HG03066 (cell line): Measurements from ENCODE around the gene NCOA4.
"Not testable (repeated sequence)": the region's sequence is repeated elsewhere in the genome, so short reads cannot be mapped to it uniquely, and the experiment has no call there.

Source experiments
- ATAC-seq: cut with Tn5 transposase; IDR thresholded peaks from one replicate; pipeline ENCODE4 v1.9.1; 2021; ENCODE audit warnings: low read depth; ENCODE audit not compliant: unreplicated experiment

NCOA4 gene

DNA sequence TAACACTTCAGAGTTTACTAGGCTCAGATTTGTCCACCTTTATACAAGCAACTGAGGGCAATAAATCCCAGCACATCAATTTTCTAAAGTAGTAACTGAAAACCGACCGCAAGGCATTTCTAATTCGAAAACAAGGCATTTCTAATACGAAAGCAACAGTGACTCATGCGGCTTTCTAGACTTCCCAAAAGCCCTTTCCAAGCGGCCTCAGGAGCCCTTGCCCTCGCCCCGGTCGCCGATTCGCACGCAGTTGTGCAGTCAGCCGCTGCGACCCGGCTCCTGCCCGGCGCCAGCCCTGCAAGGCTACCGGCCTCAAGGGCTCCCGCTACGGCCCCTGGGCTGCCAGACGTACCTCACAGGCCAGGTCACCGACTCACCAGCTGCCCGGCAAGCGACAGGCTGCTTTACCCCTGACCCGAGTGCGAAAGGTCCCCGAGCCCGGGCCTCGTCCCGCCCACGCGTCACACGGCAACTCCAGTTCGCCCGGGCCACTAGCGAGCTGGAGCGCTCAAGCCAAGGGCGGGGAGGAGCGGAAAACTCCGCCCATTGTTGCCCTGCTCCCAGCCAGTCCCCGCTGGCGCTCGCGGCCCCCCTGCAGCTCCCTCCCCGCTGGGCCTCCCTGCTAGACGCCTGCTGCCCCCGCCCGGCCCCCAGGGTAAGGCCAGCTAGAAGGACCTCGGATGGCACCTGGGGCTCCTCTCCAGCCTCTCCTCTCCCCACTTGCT, 7.3 kb downstream of the NCOA4 start:
- ATAC-seq, result peak; percentile 92

DNA sequence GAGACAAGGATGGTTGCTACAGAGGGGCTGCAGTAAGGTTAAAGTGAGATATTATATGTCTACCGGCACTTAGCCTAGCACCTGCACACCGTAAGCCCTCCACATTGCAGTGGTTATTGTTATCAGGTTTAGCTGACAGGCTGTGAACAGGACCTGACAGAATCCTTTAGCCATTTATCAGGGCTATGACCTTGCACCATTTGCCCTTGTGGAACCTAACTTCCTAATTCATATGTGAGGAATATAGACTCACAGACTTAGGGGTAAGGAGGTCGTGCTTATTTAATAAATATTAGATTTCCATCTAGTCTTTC, 10.1 kb downstream of the NCOA4 start:
- no peak for ATAC-seq

DNA sequence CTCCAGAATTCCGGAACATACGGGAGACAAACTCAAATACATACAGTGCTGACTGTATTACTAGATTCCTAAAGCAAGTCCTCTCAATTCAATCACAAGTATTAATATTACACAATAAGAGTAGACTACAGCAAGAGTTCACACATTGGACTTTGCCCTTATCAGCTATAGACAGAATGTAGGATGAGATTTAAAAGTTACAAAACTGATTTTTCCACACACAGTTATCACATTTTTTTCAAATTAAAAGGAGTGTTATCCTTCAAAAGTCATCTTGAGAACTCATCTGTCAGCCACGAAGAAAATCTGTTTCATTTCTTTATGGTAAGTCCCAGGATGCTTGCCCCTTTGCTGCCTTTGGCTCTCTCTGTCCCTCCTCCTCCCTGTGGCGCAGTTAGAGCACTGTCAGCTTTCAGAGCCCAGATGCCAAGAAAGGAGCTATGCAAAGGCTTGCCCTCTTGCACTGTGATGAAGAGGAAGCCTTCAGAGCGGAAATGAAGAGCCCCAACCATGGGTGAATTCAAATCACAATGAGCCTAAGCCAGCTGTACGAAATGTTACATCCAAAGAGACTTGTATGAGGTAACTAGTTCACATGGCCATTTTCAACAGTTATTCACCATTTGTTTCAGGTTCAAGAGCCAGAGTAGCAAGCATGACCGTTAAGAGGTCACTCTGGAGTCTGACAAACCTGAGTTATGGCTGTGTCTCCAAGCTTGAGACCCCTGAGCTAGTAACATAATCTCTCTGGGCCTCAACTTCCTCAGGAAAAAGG, 10.7 kb downstream of the NCOA4 start:
- ATAC-seq, result no peak

DNA sequence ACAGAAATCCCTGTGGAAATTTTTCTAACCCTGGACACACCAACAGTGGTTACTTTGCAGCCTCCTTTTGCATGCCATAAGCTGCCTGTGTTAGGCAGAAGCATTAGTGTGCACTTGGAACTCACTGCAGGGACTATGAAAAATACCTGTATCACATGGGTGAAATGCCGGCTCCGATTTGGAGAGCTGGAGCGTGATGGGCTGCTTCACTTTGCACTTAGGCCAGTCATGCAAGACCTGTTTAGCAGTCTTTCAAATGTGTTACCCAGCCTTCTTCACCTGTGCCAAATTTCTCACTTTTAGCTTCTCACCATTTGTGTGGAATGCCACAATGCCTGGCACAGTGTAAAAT, 11.3 kb downstream of the NCOA4 start:
- no peak for ATAC-seq

DNA sequence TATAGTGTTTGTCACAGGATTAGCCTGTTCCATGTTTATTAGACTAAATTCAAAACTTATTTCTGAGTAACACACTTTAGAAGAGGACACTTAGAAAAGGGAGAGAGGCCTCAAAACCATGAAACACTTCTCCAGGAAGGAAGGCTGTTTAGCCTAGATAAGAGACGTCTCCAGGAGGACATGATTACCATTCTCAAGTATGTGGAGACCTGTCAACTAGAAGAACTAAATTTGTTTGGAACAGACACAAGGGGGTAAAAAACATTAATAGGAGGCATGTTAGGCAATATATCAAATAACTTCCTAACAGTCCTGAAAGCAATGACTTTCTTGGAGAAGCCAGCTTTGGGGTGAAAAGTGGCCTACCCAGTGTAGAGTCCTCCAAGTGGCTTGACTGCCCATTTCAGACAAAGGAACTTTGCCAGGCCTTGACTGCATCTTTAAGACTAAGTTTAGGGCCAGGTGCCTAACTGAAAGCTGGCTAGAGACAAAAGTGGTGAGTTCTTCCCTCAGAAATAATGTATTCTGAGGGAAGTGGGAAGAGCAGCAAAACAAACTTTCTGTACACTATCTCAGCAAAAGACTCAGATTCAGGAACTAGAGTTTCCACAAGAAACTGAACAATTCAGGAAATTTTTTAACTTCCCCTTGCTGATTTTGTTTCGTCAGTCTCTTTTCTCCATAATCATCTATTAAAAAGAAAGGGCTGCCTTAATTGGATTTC, 11.8 kb downstream of the NCOA4 start:
- no peak for ATAC-seq

DNA sequence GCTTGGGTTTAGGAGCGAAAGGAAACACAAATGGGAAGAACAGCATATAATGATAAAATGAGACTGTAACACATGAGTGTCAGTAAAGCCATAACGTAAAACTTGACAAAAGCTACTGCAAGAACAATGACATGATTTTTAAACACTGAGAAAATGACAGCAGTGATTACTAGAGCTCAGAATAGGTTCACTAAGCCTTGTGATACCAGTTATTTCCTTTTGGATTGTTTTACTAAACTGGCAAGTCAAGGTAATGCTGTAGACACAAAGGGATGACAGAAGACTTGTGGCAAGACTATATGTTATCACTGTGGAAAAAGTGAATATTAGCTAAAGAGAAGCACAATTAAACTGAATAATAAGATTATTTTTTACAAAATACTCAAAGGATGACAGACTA, 12.7 kb downstream of the NCOA4 start:
- ATAC-seq, result no peak

DNA sequence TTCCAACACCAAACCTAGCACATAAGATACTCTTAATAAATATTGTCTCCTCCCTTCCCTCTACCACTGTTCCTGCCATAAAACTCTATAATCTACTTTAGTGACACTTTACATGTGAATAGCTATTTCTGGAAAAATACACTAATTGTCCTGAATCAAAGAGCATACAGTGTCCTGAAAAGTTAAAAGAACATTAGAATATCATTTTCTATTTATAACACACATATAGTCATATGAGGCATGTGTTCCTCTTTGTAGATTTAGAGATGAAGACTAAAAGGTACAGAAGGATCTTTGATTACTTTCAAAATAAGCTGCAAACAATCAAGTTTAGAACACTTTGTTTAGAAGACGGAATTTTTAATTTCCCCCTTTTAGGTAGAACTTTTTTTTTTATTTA, 13.6 kb downstream of the NCOA4 start:
- ATAC-seq, result no peak

DNA sequence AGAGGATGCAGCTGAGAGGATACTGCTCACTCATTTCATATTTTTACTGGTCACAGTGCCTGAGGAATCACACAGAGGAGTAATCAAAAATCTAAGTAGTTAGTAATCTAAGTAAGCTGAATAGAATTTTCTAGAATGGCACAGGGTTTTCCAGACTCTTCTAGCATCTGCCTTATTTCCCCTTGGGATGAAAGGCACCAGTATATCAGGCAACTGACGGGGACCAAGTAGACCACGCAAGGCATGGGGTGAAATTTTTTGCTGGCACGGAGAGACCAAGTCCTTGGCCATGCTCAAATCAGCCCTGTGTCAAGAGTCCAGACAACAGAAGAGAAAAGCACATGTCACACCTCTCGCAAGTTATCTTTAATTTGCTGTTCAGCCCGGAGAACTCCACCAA, 14.2 kb downstream of the NCOA4 start:
- ATAC-seq, result no peak

DNA sequence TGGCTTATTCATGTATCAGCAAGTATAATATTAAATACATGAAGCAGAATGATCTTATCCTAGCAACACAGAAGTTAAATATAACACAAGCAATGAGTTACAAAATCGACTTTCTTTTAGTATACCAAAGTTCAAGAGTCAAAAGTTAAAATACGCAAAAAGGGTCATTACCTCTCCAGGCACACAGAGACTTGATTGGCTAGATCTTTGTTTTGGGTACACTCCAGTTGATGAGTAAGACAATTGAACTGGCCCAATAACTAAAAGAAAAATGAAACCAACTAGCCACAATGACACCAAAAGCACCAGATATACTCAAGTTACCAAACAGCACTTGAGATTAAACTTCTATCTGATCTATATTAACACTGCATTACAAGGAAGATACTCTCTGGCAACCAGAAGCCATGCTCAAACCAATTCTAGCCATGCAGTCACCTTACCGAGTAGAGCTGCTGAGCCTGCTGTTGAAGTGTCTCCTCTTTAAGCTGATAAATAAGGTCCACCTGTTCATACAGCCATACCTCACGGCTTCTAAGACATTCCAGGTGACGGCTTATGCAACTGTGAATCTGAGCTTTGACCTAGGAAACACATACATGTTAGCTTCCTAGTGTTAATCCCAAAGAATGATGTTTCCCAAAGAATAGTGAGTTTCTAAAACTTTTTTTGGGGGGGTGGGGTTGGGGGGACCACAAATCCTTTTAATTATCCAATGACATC, 15.6 kb downstream of the NCOA4 start:
- no peak for ATAC-seq

DNA sequence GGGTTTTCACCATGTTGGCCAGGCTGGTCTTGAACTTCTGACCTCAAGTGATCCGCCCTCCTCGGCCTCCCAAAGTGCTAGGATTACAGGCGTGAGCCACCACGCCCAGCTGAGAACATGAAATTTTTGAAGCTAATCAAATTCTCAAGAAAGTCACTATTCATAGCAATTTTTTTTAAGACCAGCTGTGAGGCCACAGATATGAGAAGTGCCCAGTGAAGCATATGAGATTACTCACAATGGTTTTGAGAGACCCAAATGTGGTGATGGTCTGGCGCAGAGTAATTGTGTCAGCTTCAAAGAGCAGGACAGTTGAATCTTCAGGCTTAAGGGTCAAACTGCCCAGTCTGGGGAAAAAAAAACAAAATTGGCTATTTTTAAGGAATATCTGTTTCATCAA, 16.2 kb downstream of the NCOA4 start:
- ATAC-seq, result no peak

DNA sequence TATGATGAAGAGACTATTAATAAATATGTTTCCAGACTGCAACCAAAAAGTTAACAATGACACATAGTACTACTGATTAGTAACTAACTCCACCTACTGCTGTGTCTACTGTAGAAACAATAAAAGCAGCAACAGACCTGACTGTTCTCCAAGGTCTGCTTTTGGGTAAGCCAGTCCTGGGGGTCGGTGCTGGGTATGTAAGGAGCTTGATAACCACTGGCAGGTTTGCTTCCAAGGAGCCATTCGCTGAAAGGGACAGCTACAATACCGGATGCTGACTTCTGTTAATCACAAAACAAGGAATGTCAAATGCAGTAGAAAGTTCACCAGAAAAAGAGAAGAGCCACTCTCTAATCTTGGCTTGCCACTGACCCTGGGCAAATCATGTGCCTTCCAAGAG, 17.7 kb downstream of the NCOA4 start:
- no peak for ATAC-seq

DNA sequence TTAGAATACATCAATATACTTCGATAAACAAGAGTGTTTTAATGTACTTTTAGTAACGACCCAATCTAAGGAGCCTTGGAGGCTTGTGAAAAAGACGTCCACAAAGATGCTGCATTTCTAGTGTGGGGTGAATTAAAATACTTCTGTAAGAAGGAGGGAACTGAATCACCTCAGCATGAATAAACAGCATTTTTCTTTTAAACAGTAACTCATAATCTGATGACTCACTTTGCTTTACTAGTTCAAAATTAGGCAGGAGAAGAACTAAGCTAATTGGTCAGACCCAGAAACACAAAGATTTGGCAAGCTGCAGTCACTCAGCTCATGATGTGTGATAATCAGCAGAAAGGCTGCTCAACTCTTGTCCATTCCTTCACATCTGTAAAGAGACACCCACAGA, 24.2 kb downstream of the NCOA4 start:
- no peak for ATAC-seq

DNA sequence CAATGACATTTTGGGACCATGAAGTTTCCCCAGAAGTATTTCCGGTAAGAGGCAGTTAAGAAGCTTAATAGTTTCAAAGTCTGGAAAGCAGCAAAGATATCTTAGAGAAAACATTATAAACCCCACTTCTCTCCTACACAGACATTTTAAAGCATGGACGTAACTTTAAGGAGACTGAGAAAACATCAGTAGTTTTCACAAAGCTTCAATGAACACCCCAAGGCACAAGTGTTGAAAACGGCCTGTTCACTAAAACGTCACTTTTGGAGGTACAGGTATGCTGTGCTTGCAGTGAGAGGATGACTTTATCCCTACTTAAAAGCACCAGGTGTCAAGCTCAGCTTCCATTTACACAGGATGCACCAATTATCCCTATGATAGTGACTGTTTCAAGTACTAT, 25.0 kb downstream of the NCOA4 start:
- ATAC-seq, result no peak

DNA sequence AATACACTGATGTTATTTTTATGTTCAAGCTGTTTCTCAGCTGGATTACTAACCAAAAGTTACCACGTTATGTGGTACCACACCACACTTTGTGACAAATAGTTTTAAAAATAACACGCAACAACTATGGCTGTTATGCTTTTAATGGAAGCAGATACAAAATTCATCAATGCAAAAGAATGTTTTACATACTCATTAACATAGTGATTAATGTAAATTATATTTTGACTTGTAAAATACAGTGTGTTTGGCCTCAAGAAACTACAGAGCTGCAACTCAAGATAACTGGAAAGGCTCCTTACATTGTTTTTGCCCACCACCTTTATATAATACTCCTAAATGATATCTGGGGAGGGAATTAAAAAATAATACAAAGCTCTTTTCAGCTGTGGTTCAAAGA, 25.5 kb downstream of the NCOA4 start:
- no peak for ATAC-seq

DNA sequence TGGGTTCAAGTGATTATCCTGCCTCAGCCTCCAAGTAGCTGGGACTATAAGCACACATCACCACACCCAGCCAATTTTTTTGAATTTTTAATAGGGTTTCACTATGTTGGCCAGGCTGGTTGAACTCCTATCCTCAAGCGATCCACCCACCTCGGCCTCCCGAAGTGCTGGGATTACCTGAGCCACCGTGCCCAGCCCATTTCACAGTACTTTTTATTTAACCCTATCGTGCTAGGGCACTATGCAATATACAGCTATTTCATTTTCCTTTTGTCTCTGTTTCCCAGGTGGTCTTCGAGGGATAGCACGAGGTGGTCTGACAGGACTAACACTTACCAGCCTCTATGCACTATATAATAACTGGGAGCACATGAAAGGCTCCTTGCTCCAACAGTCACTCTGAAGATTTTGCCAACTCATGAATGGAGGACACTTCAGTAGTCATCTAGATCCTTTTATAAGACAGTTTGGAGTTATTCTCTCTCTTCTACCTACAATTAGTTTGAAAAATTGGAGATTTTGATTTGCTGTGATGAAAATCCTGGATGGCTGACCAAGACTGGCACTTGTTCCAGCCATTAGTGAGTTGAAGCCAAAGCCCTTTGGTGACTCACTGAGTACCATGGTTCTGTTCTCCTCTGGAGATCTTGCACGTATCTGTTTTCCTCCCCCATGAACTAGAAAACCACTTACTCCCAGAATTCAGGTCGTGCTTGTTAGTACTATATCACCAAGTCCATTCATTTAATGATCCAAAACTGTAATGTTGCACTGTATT, 27.3 kb downstream of the NCOA4 start:
- ATAC-seq, result no peak

DNA sequence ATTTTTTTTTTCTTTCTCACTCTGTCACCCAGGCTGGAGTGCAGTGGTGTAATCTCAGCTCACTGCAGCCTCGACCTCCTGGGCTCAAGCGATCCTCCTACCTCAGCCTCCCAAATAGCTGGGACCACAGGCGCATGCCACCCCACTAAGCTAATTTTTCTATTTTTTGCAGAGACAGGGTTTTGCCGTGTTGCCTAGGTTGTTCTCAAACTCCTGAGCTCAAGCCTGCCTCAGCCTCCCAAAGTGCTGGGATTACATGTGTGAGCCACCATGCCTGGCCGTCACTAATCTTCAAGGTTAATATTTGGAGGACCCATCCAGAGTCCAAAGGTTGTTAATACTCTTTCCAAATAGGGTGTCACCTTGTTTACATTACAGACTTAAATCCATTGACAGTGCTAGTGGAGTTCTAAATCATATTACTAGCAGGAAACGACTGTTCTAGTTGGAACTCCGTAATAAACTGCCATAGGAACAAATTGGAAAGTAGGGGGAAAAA, 28.2 kb downstream of the NCOA4 start:
- ATAC-seq, result not testable (repeated sequence)

DNA sequence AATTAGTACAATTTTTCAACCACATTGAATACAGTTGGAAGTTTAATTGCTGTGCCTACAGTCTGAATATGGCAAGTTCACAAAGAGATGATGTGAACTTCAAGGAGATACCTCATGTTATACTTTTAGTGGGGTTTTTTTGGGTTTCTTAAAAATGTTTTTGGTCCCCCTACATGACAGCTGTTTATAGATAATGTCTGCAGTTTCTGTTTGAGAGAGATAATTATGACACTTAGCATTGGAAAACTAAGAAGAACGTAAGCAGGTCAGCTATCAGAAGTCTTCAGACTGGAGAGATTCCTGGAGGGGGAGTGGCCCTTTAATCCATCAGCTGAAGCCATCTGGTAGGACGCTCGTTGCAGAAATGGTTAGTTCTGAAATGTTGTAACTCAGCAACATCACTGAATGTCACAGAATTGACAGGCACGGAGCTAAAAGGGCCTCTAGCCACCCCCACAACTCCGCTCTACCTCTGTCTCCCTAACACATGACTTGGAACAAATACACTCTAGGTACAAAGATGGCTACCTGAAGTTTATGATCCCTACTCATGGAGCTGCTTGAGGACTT, 29.2 kb downstream of the NCOA4 start:
- ATAC-seq, result no peak

DNA sequence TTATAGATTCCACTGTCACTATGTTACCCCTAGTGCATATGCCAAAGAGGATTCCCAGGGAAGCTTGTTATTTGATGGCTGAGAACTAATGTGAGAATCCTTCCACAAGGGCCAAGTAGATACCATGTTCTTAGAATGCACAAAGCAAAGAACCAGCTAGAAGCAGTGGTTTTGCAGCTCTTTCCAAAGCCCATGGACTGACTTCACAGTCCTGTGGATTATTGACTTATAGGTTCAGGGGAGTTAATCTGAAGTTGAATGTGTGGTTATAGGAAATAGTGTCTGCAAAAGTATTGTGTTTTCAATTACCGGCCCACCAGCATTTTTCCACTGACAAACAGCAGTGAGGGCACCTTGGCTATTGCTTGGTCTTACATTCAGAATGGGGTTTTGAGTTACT, 29.9 kb downstream of the NCOA4 start:
- no peak for ATAC-seq

DNA sequence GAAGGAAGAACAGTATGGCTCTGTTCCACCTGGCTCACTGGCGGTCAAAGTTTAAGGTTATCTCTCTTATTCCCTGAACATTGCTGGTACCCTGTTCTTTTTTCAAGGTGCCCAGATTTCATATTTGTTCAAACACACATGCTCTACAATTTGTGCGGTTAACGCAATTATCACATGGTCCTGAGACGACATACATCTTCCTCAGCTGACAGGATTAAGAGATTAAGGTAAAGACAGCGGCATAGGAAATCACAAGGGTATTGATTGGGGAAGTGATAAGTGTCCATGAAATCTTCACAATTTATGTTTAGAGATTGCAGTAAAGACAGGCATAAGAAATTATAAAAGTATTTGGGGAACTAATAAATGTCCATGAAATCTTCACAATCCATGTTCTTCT, 30.5 kb downstream of the NCOA4 start:
- ATAC-seq, result not testable (repeated sequence)
